ENCODE results near the gene SLC38A2. TPM values are rescaled to one million over a fixed set of nuclear protein-coding genes. Genes with fewer than 3 reads are reported as not detected.
"Not testable (repeated sequence)": the region's sequence is repeated elsewhere in the genome, so short reads cannot be mapped to it uniquely, and the experiment has no call there.

Gene SLC38A2
- polyA plus RNA-seq, 4 donors: 27.8 to 69.4 (median 47.2) TPM

DNA sequence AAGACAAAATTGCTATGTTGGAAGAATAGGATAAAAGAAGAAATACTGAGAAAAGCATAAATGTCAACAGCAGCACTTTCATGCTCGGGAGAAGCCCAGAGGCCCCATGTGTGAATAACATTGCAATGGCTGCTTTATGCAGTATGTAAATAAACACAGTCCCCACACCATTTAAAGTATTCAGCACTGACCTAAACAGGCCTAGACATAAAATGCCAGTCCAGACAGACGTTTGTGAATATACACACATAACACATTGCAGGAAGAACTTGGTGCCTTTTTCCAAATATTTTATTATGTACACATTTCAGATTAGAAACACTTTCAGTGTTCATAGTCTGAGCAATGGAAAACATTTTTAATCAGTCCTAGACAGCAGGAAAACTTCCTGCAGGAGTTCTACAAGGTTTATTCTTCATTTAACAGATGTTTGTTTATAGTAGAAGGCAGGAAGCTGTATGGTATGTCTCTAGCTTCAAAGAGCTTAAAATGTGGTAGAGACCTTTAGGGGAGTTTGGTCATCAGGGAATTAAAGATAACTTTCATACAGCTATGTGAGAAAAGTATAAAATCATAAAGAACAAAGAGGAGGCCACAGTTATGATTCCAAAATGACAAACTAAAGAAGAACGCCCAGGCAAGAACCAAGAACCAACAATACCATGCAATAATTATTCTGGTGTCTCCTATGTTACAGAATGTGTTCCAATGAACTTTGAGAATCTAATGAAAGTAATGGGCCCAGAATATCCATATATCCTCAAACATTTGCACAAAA lies 30.6 kb upstream of the SLC38A2 start:
- Histone ChIP-seq H3K9me3 (ENCODE audit: control insufficient read depth in 2 of 2, insufficient read depth in 1 of 2, low read depth in 1 of 2, low read length in 1 of 2) (no peaks in the 10 kb centered on the region), H3K4me1 (ENCODE audit: control insufficient read depth in 3 of 3, insufficient read depth in 2 of 3, low read depth in 1 of 3, low read length in 2 of 3) (peaks cover 0 to 3% (median 0%) of the 10 kb centered on the region in 3 donors), H3K27me3 (ENCODE audit: control insufficient read depth in 3 of 3, insufficient read depth in 3 of 3, low read length in 3 of 3) (no peaks in the 10 kb centered on the region), H3K27ac (ENCODE audit: low read depth in 1 of 3, low read length in 2 of 3) (peak overlapping the region in 1 of 3 donors; percentile 53), H3K36me3 (ENCODE audit: control insufficient read depth in 3 of 3, insufficient read depth in 2 of 3, low read depth in 1 of 3, low read length in 3 of 3) (no peaks in the 10 kb centered on the region), H3K4me3 (ENCODE audit: low read depth in 1 of 3, low read length in 3 of 3) (no peak overlapping the region)
- 65 to 86% (median 80%) methylated on average over 3 of the region's 3 CpGs for WGBS, 3 donors
- FAIRE-seq: no peak
- DNase-seq: no peak

DNA sequence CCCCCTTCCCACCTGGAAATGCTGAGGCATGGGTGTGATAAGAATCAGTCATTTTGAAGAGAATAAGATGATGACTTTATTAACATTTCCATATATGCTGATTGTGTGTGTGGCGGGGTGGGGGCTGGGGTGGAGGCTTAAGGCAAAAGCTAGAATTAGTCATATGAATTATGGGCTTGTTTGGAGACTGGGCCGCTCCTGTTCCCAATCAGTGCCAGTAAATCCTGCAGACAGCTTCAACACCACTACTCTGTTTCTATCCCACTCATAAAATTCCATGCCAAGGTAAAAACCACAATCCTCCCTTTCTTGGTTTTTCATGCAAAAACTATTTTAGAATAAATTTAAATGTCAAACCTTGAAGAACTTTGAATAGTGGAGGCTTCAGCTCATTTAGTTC lies 29.9 kb upstream of the SLC38A2 start:
- Histone ChIP-seq H3K4me1 (ENCODE audit: control insufficient read depth in 3 of 3, insufficient read depth in 2 of 3, low read depth in 1 of 3, low read length in 2 of 3) (peaks cover 0 to 3% (median 0%) of the 10 kb centered on the region in 3 donors), H3K9me3 (ENCODE audit: control insufficient read depth in 2 of 2, insufficient read depth in 1 of 2, low read depth in 1 of 2, low read length in 1 of 2) (no peaks in the 10 kb centered on the region), H3K4me3 (ENCODE audit: low read depth in 1 of 3, low read length in 3 of 3) (no peak overlapping the region), H3K27me3 (ENCODE audit: control insufficient read depth in 3 of 3, insufficient read depth in 3 of 3, low read length in 3 of 3) (no peaks in the 10 kb centered on the region), H3K36me3 (ENCODE audit: control insufficient read depth in 3 of 3, insufficient read depth in 2 of 3, low read depth in 1 of 3, low read length in 3 of 3) (no peaks in the 10 kb centered on the region), H3K27ac (ENCODE audit: low read depth in 1 of 3, low read length in 2 of 3) (no peak overlapping the region)
- DNase-seq (no peak), FAIRE-seq (no peak)
- 72 to 100% (median 95%) methylated on average over 2 of the region's 2 CpGs for WGBS, 3 donors

DNA sequence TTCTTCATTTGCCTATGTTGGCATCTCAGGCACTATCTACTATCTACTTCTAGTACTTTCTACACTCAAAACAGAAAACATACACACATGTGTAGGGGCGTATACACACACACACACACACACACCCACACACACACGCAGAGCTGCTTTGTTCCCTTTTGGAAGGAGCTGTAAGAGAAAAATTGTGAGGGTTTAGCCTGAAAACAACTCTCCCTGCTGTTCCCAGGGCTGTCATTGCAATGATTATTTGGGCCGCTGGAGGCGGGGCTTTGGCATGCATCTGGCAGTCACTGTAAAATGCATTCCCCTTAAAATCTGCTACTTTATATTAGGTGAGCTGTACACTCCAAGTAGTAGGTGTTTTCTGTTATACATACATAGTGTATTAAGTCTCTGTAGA lies 29.1 kb upstream of the SLC38A2 start:
- Histone ChIP-seq H3K4me1 (ENCODE audit: control insufficient read depth in 3 of 3, insufficient read depth in 2 of 3, low read depth in 1 of 3, low read length in 2 of 3) (peaks cover 0 to 3% (median 0%) of the 10 kb centered on the region in 3 donors), H3K27me3 (ENCODE audit: control insufficient read depth in 3 of 3, insufficient read depth in 3 of 3, low read length in 3 of 3) (no peaks in the 10 kb centered on the region), H3K36me3 (ENCODE audit: control insufficient read depth in 3 of 3, insufficient read depth in 2 of 3, low read depth in 1 of 3, low read length in 3 of 3) (no peaks in the 10 kb centered on the region), H3K9me3 (ENCODE audit: control insufficient read depth in 2 of 2, insufficient read depth in 1 of 2, low read depth in 1 of 2, low read length in 1 of 2) (no peaks in the 10 kb centered on the region), H3K4me3 (ENCODE audit: low read depth in 1 of 3, low read length in 3 of 3) (no peak overlapping the region), H3K27ac (ENCODE audit: low read depth in 1 of 3, low read length in 2 of 3) (no peak overlapping the region)
- FAIRE-seq (no peak), DNase-seq (no peak)
- WGBS, 3 donors: 51 to 73% (median 71%) methylated on average over 4 of the region's 4 CpGs

DNA sequence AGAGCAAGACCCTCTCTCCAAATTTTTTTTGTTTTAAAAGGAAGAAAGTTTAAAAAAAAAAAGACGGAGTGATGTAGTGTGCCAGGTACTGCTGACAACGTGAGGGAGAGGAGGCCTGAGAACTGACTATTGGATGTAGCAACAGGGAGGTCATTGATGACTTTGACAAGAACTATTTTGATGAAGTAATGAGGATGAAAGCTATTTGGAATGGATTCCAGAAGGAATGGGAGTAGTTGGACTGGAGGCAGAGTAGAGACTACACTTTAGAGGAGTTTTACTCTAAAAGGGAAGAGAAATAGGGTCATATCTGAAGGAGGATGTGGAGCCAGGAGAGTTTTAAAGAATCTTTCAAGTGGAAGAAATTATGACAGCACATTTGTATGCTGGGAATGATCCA lies 27.8 kb upstream of the SLC38A2 start:
- H3K9me3 ChIP-seq (ENCODE audit: control insufficient read depth in 2 of 2, insufficient read depth in 1 of 2, low read depth in 1 of 2, low read length in 1 of 2): no peaks in the 10 kb centered on the region
- H3K27me3 ChIP-seq (ENCODE audit: control insufficient read depth in 3 of 3, insufficient read depth in 3 of 3, low read length in 3 of 3): no peaks in the 10 kb centered on the region
- FAIRE-seq: no peak
- H3K36me3 ChIP-seq (ENCODE audit: control insufficient read depth in 3 of 3, insufficient read depth in 2 of 3, low read depth in 1 of 3, low read length in 3 of 3): no peaks in the 10 kb centered on the region
- 94 to 97% (median 94%) methylated on average over 2 of the region's 2 CpGs for WGBS, 3 donors
- H3K4me1 ChIP-seq (ENCODE audit: control insufficient read depth in 3 of 3, insufficient read depth in 2 of 3, low read depth in 1 of 3, low read length in 2 of 3): peaks cover 0 to 3% (median 0%) of the 10 kb centered on the region in 3 donors
- no peak for DNase-seq
- no peak overlapping the region for H3K4me3 ChIP-seq (ENCODE audit: low read depth in 1 of 3, low read length in 3 of 3)
- H3K27ac ChIP-seq (ENCODE audit: low read depth in 1 of 3, low read length in 2 of 3): no peak overlapping the region

DNA sequence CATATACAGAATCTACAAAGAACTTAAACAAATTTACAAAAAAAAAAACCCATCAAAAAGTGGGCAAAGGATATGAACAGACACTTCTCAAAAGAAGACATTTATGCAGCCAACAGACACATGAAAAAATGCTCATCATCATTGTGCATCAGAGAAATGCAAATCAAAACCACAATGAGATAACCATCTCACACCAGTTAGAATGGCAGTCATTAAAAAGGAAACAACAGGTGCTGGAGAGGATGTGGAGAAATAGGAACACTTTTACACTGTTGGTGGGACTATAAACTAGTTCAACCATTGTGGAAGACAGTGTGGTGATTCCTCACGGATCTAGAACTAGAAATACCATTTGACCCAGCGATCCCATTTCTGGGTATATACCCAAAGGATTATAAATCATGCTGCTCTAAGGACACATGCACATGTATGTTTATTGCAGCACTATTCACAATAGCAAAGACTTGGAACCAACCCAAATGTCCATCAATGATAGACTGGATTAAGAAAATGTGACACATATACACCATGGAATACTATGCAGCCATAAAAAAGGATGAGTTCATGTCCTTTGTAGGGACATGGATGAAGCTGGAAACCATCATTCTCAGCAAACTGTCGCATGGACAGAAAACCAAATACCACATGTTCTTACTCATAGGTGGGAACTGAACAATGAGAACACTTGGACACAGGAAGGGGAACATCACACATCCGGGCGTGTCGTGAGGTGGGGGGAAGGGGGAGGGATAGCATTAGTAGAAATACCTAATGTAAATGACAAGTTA lies 27.1 kb upstream of the SLC38A2 start:
- H3K36me3 ChIP-seq (ENCODE audit: control insufficient read depth in 3 of 3, insufficient read depth in 2 of 3, low read depth in 1 of 3, low read length in 3 of 3); DNase-seq; H3K4me3 ChIP-seq (ENCODE audit: low read depth in 1 of 3, low read length in 3 of 3); H3K4me1 ChIP-seq (ENCODE audit: control insufficient read depth in 3 of 3, insufficient read depth in 2 of 3, low read depth in 1 of 3, low read length in 2 of 3); H3K9me3 ChIP-seq (ENCODE audit: control insufficient read depth in 2 of 2, insufficient read depth in 1 of 2, low read depth in 1 of 2, low read length in 1 of 2); H3K27me3 ChIP-seq (ENCODE audit: control insufficient read depth in 3 of 3, insufficient read depth in 3 of 3, low read length in 3 of 3); FAIRE-seq; H3K27ac ChIP-seq (ENCODE audit: low read depth in 1 of 3, low read length in 2 of 3): not testable (repeated sequence)
- 89 to 94% (median 93%) methylated on average over 6 of the region's 6 CpGs for WGBS, 3 donors

DNA sequence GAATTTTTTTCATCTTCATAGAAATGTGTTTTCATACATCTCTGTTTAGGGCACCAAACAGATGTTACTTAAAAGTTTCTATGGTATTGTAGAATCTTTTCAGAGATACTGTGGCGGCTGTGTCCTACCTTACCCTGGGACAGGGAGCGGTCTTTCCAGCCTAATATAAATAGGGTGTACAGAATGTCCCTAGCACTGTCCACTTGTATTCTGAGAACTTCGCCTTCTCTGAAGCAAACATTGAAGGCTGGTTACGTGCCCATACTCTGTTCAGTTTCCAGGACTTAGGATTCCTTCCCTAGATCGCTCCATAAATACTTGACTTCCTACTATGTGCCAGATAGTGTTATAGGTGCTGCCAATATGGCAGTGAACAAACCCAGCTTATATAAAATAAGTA lies 24.3 kb upstream of the SLC38A2 start:
- H3K4me1 ChIP-seq (ENCODE audit: control insufficient read depth in 3 of 3, insufficient read depth in 2 of 3, low read depth in 1 of 3, low read length in 2 of 3): no peaks in the 10 kb centered on the region
- 97 to 98% (median 97%) methylated on average over 5 of the region's 5 CpGs for WGBS, 3 donors
- no peaks in the 10 kb centered on the region for H3K9me3 ChIP-seq (ENCODE audit: control insufficient read depth in 2 of 2, insufficient read depth in 1 of 2, low read depth in 1 of 2, low read length in 1 of 2)
- H3K27me3 ChIP-seq (ENCODE audit: control insufficient read depth in 3 of 3, insufficient read depth in 3 of 3, low read length in 3 of 3): no peaks in the 10 kb centered on the region
- H3K36me3 ChIP-seq (ENCODE audit: control insufficient read depth in 3 of 3, insufficient read depth in 2 of 3, low read depth in 1 of 3, low read length in 3 of 3): no peaks in the 10 kb centered on the region
- no peak overlapping the region for H3K4me3 ChIP-seq (ENCODE audit: low read depth in 1 of 3, low read length in 3 of 3)
- no peak overlapping the region for H3K27ac ChIP-seq (ENCODE audit: low read depth in 1 of 3, low read length in 2 of 3)
- DNase-seq (no peak), FAIRE-seq (no peak)

DNA sequence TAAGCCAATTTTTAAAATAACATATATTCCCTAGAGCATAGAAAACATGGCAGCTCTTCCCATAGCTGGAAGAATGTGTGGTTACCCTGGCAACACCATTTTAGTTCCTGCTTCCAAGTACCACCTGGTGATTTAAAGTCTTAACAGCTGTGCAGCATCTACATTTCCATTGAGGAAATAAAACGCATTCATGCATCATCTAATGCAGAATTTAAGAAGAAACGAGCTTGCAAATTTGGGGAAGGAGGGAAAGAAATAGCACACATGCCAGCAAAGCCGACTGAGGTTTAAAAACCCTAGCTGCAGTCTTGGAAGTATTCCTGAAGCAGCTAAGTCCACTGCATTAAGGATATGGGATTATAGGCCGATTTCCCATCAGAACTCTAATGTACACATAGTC lies 22.8 kb upstream of the SLC38A2 start:
- H3K27ac ChIP-seq (ENCODE audit: low read depth in 1 of 3, low read length in 2 of 3): no peak overlapping the region
- H3K4me3 ChIP-seq (ENCODE audit: low read depth in 1 of 3, low read length in 3 of 3): no peak overlapping the region
- no peak for DNase-seq
- FAIRE-seq: no peak
- H3K36me3 ChIP-seq (ENCODE audit: control insufficient read depth in 3 of 3, insufficient read depth in 2 of 3, low read depth in 1 of 3, low read length in 3 of 3): no peaks in the 10 kb centered on the region
- H3K27me3 ChIP-seq (ENCODE audit: control insufficient read depth in 3 of 3, insufficient read depth in 3 of 3, low read length in 3 of 3): no peaks in the 10 kb centered on the region
- no peaks in the 10 kb centered on the region for H3K9me3 ChIP-seq (ENCODE audit: control insufficient read depth in 2 of 2, insufficient read depth in 1 of 2, low read depth in 1 of 2, low read length in 1 of 2)
- peaks cover 3 to 8% (median 7%) of the 10 kb centered on the region in 3 donors for H3K4me1 ChIP-seq (ENCODE audit: control insufficient read depth in 3 of 3, insufficient read depth in 2 of 3, low read depth in 1 of 3, low read length in 2 of 3)
- 73 to 90% (median 84%) methylated on average over 4 of the region's 4 CpGs for WGBS, 3 donors

DNA sequence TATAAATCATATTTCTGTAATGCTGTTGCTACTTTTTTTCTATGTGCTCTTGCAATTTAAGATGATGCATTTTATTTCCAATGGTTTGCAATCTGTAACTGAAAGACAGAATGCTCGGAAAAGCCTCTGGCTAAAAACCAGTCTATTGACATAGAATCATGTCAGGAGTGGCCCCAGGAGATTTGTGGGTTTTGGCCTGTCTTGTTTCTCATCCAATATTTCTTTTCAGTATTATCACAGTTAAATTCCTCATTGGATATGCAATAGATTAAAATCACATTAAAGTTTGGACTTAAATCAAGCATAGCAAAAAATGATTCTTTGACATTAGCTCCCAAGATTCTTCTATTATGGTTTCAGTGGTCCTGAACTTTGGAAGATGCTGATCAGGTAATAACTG lies 19.1 kb upstream of the SLC38A2 start:
- DNase-seq (no peak), FAIRE-seq (no peak)
- H3K36me3 ChIP-seq (ENCODE audit: control insufficient read depth in 3 of 3, insufficient read depth in 2 of 3, low read depth in 1 of 3, low read length in 3 of 3): peaks cover 0 to 2% (median 0%) of the 10 kb centered on the region in 3 donors
- H3K4me3 ChIP-seq (ENCODE audit: low read depth in 1 of 3, low read length in 3 of 3): no peak overlapping the region
- H3K27me3 ChIP-seq (ENCODE audit: control insufficient read depth in 3 of 3, insufficient read depth in 3 of 3, low read length in 3 of 3): no peaks in the 10 kb centered on the region
- 75 to 97% (median 96%) methylated on average over 1 of the region's 1 CpG for WGBS, 3 donors
- H3K4me1 ChIP-seq (ENCODE audit: control insufficient read depth in 3 of 3, insufficient read depth in 2 of 3, low read depth in 1 of 3, low read length in 2 of 3): peaks cover 3 to 15% (median 8%) of the 10 kb centered on the region in 3 donors
- no peaks in the 10 kb centered on the region for H3K9me3 ChIP-seq (ENCODE audit: control insufficient read depth in 2 of 2, insufficient read depth in 1 of 2, low read depth in 1 of 2, low read length in 1 of 2)
- no peak overlapping the region for H3K27ac ChIP-seq (ENCODE audit: low read depth in 1 of 3, low read length in 2 of 3)
